GM12801 (cell line): ENCODE data around the gene UPF2.

Experiments used
- CTCF ChIP-seq: IDR thresholded peaks from one replicate; pipeline ENCODE4 v1.5.1; 2011; ENCODE audit warnings: control low read depth; ENCODE audit not compliant: insufficient read length; ENCODE audit errors: extremely low read depth

UPF2 gene

GRCh38 chr10:11919271-11919670 is 123.3 kb downstream of the UPF2 start:
- no peak for TF ChIP-seq CTCF

GRCh38 chr10:11918384-11918783 is 124.2 kb downstream of the UPF2 start:
- no peak for TF ChIP-seq CTCF

- no peak for TF ChIP-seq CTCF
Observed at GRCh38 chr10:11913079-11913641, 129.4 kb downstream of the UPF2 start.

- no peak for TF ChIP-seq CTCF
Observed at GRCh38 chr10:11910102-11910501, 132.5 kb downstream of the UPF2 start.

GRCh38 chr10:11909618-11910017 is 133.0 kb downstream of the UPF2 start:
- no peak for TF ChIP-seq CTCF

GRCh38 chr10:11908991-11909390 is 133.6 kb downstream of the UPF2 start:
- TF ChIP-seq CTCF = no peak

- no peak for TF ChIP-seq CTCF
Observed at GRCh38 chr10:11908536-11908935, 134.1 kb downstream of the UPF2 start.
